ENCODE results near the gene MYOF.

Gene MYOF

DNA sequence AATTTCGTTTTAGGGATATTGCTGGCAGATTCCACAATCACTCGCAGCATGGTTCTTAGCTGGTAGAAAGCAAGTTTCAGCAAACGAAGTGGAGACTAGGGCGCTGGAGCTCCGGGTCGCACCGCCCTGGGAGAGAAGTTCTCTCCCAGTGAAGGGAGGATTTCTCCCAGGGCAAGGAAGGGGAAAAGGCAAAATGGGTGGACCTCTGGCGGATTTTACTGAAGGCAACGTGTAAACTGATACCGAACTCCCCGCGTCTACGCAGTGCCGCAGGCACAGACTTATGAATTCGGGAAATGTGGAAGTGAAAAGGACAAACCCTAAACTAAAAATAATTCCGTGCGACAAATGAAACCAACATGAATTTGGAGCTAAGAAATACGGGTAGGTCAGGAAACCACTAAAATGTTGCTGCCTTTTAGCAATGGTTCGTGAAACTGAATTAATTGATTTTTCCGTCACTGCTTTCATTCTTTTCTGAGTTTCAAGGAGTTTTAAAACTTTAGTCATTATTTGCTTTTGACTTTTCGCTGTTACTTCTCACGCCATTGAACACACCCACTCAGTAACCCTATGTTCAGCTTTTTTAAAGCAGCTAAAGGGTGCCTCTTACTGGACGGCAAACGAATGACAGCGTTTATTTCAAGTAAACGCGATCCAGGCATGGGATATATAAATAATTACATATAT lies at the start of gene MYOF:
Gene MYOF, minus strand, starts transcription at position 190 of the 690 bp plus-strand sequence. Its CDS starts 140 bp downstream, at position 50.
- peak; percentile 72 for DNase-seq (ENCODE audit: low read depth, low spot score)

DNA sequence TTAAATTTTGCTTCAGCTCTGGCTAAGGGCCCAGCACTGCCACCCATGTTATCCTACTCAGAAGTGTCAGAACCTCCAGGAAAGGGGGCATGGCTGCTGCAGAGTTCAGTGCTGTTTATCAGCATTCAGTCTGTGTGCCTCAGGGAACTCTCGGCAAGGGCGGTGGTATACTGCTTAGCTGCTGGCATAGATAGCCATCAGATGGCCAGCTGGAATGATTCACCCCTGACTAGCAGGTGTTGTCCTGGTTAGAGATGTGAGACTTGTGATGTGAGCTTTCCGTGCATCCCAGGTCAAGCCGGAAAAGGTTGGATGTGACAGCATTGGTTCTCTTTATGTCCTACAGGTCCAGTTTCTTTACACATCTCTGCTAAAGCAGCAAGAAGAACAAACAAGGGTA lies 36.4 kb upstream of the MYOF start:
- DNase-seq (ENCODE audit: low read depth, low spot score) = no peak

- DNase-seq (ENCODE audit: low read depth, low spot score) = no peak
Observed at GRCh38 chr10:93516006-93516380, 33.9 kb upstream of the MYOF start.

DNA sequence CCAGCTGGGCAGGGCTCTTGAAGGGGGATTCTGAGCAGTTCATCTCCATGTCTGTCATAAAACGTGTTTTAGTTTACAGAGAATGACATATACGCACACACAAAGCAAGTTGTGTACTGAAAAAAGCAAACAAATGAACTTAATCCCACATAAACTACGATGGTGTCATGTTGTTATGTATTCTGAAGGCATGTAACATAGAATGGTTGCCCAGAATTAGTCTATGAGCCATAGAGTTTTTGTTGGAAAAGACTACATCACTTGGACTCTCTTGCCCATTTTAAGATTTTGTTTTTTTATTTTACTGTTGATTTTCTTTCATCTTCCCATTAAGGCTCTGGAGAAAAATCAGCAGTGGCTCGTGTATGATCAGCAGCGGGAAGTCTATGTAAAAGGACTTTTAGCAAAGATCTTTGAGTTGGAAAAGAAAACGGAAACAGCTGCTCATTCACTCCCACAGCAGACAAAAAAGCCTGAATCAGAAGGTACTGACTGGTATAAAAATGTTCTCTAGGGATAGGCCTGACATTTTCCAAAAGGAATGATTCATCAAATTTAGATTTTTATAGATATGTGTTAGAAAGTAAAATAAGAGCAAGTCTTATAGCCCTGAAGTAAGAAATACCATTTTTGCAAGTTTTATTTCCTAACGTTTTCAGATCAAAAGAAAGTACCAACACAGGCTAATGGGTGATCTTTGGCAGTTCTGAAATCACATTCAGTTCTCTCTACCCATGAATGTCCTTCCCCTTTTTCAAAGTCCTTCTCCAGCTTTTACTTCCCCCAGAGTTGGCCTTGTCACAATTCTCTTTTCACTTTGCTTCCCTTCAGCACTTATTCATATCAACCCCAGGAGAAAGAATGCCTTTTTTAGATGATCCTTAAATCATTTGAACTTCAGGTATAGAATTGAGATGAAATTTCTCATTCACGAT lies 33.2 kb upstream of the MYOF start:
- DNase-seq (ENCODE audit: low read depth, low spot score) = no peak

DNA sequence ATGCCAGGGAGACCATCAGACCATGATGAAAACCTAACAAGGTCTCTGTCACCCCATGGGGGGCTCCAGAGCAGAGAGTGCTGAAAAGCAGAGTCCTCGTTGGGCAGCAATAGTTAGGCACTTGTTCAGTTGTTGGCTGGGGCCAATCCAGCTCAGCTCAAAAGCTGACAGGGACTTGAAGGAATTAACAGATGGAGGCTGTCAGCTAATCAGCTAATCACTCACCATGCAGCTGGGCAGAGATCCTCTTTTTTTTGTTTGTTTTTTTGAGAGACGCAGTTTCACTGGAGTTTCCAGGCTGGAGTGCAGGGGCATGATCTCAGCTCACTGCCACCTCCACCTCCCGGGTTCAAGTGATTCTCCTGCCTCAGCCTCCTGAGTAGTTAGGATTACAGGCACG lies 32.4 kb upstream of the MYOF start:
- no peak for DNase-seq (ENCODE audit: low read depth, low spot score)

DNA sequence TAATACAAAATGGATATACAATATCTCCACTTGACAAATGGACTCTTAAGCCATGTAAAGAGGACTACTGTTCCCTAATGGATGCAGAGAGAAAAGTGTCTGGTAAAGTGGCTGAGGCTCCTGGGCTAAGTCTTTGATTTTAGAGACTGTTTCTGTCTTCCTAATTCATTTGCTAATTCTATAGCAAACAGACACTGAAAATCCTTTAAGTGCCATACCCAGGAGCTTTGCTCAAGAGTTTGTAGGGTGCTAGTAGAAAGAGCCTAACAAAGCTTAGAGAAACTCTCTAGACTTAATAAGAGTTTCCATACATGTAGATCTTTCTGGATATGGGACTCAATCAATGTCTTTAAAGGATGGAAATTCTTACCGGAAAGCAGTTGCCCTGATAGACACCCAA lies 31.0 kb upstream of the MYOF start:
- DNase-seq (ENCODE audit: low read depth, low spot score) = no peak

- no peak for DNase-seq (ENCODE audit: low read depth, low spot score)
Observed at GRCh38 chr10:93512565-93512964, 30.4 kb upstream of the MYOF start.

GRCh38 chr10:93509816-93510215 lies 27.7 kb upstream of the MYOF start:
- no peak for DNase-seq (ENCODE audit: low read depth, low spot score)

GRCh38 chr10:93505075-93505474 lies 22.9 kb upstream of the MYOF start:
- DNase-seq (ENCODE audit: low read depth, low spot score) = no peak

DNA sequence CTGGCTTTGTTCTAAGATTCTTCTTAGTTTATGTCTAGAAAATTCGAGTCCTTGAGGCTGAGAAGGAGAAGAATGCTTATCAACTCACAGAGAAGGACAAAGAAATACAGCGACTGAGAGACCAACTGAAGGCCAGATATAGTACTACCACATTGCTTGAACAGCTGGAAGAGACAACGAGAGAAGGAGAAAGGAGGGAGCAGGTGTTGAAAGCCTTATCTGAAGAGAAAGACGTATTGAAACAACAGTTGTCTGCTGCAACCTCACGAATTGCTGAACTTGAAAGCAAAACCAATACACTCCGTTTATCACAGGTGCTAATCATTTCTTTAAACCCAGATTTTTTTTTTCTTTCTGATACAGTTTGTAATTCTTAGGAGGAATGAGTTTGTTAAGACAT lies 20.9 kb upstream of the MYOF start:
- no peak for DNase-seq (ENCODE audit: low read depth, low spot score)

DNA sequence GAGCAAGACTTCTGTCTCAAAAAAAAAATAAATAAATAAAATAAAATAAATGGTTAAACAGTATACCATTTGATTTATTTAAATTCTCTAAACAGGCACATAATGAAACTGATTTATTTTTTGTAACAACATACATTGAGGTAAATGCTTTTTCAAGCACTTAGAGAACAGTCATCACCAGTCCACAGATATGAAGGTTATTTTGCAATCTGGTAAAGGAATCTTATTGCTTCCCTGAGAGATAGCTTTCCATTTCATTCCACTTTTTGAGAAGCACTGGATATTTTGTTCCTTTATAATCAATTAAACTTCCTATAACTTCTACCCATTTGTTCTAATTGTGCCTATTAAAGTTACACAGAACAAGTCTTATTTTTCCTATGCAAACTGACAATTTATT lies 19.5 kb upstream of the MYOF start:
- no peak for DNase-seq (ENCODE audit: low read depth, low spot score)

- no peak for DNase-seq (ENCODE audit: low read depth, low spot score)
Observed at GRCh38 chr10:93498166-93498565, 16.0 kb upstream of the MYOF start.

- DNase-seq (ENCODE audit: low read depth, low spot score) = peak; percentile 98
Observed at GRCh38 chr10:93496322-93497041, 14.3 kb upstream of the MYOF start, which contains the start of gene CEP55. TSS of gene CEP55 (plus strand) at chr10:93496612. CDS start at chr10:93500052, 3,440 bp downstream.

GRCh38 chr10:93495654-93496321 lies 13.7 kb upstream of the MYOF start:
- DNase-seq (ENCODE audit: low read depth, low spot score) = no peak

DNA sequence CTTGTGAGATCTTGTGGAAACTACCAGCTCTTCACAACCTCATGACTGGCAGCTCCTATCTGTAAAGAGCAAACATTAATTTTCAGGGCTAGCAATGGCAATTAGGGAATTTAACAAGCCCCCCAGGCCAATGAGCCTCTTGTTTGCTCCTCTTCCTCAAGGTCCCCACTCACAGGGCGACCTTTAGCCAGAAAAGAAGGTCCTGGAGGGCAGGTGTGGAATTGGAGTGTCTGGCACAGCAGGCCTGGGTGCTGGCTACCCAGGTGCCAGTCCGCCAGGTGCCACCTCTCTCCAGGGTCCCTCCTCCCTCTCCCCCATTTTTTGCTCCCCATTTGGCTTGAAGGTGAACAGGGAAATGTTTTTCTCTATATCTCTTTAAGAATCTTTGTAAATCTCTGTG lies 12.4 kb upstream of the MYOF start:
- no peak for DNase-seq (ENCODE audit: low read depth, low spot score)

DNA sequence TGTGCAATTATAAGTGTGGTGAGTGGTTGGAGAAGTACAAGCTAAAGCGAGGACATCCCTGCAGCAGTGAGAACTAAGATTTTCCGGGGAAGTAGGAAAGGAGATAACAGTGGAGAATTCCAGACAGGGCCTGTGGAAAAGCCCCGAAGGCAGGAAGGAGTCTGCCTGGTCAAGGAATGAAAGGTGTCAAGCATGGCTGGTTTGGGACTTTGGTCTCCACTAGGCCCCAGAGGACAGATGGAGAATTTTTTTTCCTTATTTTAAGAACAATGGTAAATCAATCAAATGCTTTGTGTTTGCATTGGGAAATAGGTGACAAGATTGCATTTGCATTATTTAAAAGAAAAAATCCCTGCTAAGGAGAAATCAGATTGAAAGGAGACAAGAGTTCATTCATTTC lies 11.0 kb upstream of the MYOF start:
- DNase-seq (ENCODE audit: low read depth, low spot score) = peak; percentile 77

DNA sequence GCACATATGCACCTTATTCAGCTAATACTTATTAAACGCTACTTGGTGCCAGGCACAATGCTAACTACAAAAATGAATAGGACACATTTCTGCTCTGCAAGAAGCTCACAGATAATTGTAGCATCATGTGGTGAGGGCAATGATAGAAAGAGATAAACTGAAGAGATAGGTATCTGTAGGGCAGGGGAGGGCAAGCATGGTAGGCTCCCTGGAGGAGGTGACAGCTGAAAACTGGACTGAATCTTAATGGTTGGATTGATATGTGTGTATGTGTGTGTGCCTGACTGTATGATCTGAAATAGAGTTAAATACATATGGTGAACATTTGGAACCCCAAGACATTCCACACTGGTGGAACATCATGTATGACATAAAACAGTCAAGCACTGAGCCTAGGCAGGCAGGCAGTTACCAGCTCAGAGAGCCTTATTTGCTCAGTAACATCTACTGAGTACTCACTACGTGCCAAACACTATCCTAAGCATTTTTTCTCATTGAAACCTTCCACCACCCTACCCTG lies 9.5 kb upstream of the MYOF start:
- no peak for DNase-seq (ENCODE audit: low read depth, low spot score)

GRCh38 chr10:93488956-93489528 lies 6.9 kb upstream of the MYOF start:
- DNase-seq (ENCODE audit: low read depth, low spot score) = no peak

DNA sequence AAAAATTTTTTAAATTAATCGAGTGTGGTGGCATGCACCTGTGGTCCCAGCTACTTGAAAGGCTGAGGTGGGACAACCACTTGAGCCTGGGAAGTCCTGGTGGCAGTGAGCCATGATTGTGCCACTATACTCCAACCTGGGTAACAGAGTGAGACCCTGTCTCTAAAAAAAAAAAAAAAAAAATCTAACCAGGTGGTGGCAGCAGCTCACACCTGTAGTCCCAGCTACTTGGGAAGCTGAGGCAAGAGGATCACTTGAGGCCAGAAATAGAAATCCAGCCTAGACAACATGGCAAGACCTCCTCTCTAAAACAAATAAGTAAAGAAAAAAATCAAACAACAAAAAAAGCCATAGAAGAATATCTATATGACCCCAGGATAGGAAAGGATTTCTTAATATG lies 3.6 kb upstream of the MYOF start:
- DNase-seq (ENCODE audit: low read depth, low spot score) = no peak

- DNase-seq (ENCODE audit: low read depth, low spot score) = no peak
Observed at GRCh38 chr10:93481637-93482144, 443 bp downstream of the MYOF start.

GRCh38 chr10:93478873-93479272 lies 3.3 kb downstream of the MYOF start:
- no peak for DNase-seq (ENCODE audit: low read depth, low spot score)

Measured in ELF-1 (cell line).